Dendritic cell treated with granulocyte-macrophage colony-stimulating factor and Interleukin-4, amounts not matched to agents 40 ng/mL and 50 ng/mL, for 4 days (primary cell): ENCODE results near the gene TMEM139.

Experiments
- H3K27ac Mint-ChIP-seq: one replicate; pipeline ENCODE4 v1.8.0; 2022; ENCODE audit warnings: mild to moderate bottlenecking, mixed read lengths
- H3K27me3 Mint-ChIP-seq: one replicate; pipeline ENCODE4 v1.8.0; 2022; ENCODE audit warnings: mild to moderate bottlenecking, mixed read lengths
- H3K36me3 Mint-ChIP-seq: one replicate; pipeline ENCODE4 v1.8.0; 2022; ENCODE audit warnings: low read depth, mixed read lengths
- H3K4me1 Mint-ChIP-seq: one replicate; pipeline ENCODE4 v1.8.0; 2022; ENCODE audit warnings: low read depth, mixed read lengths
- H3K4me3 Mint-ChIP-seq: one replicate; pipeline ENCODE4 v1.8.0; 2022; ENCODE audit warnings: mild to moderate bottlenecking, moderate library complexity, mixed read lengths
- H3K9me3 Mint-ChIP-seq: one replicate; pipeline ENCODE4 v1.8.0; 2022; ENCODE audit warnings: mixed read lengths
- intact Hi-C: fragments of 100-400 bp; cut with micrococcal nuclease; formaldehyde crosslinking; loops from one replicate; pipeline ENCODE4 v1.15.0; 2022

TMEM139 gene

DNA sequence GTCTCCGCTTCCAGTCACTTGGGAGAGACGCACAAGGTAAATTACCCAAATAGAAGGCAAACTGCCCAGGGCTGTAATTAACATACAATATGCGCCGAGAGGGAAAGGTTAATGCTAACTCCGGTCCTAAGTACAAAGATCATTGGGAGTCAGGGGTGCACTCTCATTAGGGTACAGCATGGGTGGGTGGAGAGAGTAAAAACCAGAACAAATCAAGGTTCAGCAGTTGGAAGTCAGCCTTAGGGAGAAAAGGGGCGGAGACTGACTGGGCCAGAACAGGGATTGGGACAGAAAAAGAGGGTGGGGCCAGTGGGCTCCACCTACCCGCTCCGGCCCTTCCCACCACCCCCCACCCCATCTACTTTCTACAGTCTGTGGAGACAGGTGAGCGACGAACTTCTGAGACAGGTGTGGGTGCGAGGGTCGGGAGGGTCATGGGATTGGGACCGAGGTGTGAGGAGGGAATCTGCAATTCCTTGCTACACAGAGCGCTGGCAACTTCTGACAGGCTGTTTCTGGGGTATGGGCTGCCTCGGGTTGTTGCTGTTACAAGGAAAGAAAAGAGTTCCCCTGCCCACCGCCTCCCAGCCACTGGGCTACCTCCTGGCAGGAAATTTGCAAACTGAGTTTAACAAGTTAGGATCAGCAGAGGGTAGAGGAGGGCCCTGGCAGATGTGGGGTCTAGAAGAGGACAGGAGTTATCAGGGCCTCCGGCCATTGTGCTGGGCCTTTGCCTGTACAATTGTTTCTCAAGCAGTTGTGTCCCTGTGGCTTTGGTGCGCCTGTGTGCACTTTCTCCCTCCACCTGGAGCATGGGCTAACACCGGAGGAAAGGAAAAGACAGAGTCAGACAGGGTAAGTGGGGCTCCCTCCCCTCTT is at the start of gene TMEM139:
Gene TMEM139 (plus strand): TSS at position 368 of the 879 bp plus-strand sequence. CDS start 1,000 bp downstream, outside the sequence.
- H3K4me3 Mint-ChIP-seq: no peak within 1 kb of the TSS
- H3K36me3 Mint-ChIP-seq: peaks cover 12% of the 10 kb centered on the region
- H3K27me3 Mint-ChIP-seq: no peaks in the 10 kb centered on the region
- no peaks in the 10 kb centered on the region for H3K9me3 Mint-ChIP-seq
- intact Hi-C loops: no loop called here
- H3K27ac Mint-ChIP-seq: no peak within 1 kb of the TSS
- peaks cover 44% of the 10 kb centered on the region for H3K4me1 Mint-ChIP-seq

DNA sequence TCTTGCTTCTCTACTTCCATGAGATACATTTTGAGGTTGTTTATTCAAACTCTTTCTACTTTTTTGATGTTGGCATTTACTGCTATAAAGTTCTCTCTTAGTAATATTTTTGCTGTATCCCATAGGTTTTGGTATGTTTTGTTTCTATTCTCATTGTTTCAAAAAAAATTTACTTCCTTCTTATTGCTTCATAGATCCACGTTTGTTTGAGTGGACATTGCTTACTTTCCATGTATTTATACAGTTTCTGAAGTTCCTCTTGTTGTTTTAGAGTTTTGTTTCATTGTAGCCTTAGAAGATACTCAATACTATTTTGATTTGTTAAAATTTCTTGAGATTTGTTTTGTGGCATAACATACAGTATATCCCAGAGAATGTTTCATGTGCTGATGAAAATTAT is 49.2 kb upstream of the TMEM139 start:
- H3K27ac Mint-ChIP-seq: peak overlapping the region; percentile 89
- peaks cover 45% of the 10 kb centered on the region for H3K4me1 Mint-ChIP-seq
- peaks cover 17% of the 10 kb centered on the region for H3K9me3 Mint-ChIP-seq
- intact Hi-C loops: no loop called here
- no peaks in the 10 kb centered on the region for H3K27me3 Mint-ChIP-seq
- H3K4me3 Mint-ChIP-seq: no peak overlapping the region
- peaks cover 21% of the 10 kb centered on the region for H3K36me3 Mint-ChIP-seq

DNA sequence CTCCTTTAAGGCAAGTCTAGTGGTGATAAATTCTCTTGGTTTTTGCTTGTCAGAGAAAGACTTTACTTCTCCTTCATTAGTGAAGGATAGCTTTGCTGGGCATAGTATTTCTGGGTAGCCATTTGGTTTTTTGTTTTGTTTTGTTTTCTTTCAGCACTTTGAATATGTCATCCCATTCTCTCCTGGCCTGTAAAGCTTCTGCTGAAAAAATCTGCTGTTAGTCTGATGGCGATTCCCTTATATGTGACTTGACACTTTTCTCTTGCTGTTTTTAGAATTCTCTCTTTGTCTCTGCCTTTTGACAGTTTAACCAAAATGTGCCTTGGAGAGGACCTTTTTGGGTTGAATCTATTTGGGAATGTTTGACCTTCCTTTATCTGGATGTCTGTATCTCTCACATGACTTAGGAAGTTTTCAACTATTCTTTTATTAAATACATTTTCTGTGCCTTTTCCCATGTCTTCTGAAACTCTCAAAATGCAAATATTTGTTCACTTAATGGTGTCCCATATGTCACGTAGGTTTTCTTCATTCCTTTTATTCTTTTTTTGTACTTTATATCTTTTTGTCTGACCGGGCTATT is 48.3 kb upstream of the TMEM139 start:
- peak overlapping the region; percentile 89 for H3K27ac Mint-ChIP-seq
- H3K9me3 Mint-ChIP-seq: peaks cover 17% of the 10 kb centered on the region
- intact Hi-C loops: no loop called here
- H3K27me3 Mint-ChIP-seq: no peaks in the 10 kb centered on the region
- H3K4me1 Mint-ChIP-seq: peaks cover 54% of the 10 kb centered on the region
- H3K4me3 Mint-ChIP-seq: no peak overlapping the region
- peaks cover 21% of the 10 kb centered on the region for H3K36me3 Mint-ChIP-seq

DNA sequence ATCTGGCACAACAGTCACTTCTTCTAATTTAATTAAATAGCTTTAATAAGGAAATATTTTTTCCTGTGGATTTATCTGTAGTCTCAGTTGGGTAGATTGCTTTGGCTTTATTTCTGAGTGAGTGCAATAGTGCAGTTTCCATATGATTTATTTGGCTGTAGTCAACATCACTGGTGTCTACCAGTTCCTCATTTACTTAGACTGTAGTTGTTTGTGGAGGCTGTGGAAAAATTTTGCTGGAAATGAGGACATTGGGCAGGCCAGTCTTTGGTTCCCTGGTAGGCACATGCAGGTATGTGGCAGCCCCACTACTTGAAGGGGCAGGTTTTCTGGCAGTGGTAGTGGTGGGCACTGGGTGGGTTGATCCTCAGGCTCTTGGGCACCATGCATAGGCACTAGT is 47.4 kb upstream of the TMEM139 start:
- intact Hi-C loops: no loop called here
- H3K36me3 Mint-ChIP-seq: peaks cover 21% of the 10 kb centered on the region
- peak overlapping the region; percentile 89 for H3K27ac Mint-ChIP-seq

DNA sequence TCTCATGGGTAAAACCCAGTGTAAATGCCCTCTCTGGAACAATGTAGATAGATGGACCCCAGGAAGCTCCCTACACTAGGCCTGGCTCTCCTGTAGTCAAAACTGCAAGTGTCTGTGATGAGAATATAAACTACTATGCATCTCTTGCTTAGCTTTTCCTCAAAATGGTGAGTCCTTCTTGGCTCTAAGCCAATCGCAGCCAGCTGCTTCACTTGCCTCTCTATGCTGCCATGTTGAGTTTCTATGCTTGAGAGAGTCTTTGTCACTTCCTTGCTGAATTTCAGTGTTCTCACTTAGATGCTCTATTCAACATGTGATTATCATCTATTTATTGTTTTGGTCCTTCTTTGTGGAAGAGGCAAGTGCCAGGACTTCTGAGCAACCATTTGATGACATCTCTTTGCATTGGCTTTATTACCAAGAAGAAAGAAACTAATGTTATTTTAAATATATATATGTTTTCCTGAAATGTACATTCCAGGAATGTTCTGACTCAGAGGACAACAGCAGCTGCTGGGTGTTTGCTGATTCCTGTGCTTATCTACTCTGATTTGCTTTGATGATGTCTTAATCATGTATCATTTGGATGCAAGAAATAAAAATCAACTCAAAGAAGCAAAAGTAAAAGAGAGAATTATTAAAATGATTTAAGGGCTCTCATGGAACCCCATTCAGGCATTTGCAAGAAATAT is 46.3 kb upstream of the TMEM139 start:
- intact Hi-C loops: no loop called here

More for the DNA sequence above, 47.4 kb upstream of the TMEM139 start:
- H3K4me3 Mint-ChIP-seq: peak overlapping the region; percentile 55
- H3K4me1 Mint-ChIP-seq: peaks cover 62% of the 10 kb centered on the region
- H3K27me3 Mint-ChIP-seq: no peaks in the 10 kb centered on the region
- H3K9me3 Mint-ChIP-seq: peaks cover 17% of the 10 kb centered on the region

DNA sequence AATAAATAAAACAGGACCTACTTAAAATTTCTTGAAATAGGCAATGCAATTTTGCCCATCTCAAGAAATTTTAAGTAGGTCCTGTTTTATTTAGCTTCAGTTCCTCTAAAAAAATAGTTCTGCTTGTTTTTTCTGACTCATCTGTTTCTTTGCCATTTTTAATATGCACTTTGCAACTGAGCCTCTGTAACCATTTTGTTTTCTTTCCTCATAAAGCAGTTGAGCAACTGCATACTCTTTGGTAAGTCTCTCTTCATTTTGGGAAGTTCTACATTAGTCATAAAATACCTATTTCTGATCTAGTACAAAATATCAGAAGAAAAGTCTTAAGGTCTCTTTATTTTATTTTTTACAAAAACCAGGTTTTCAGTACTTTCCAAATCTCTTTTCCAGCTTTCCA is 44.9 kb upstream of the TMEM139 start:
- Mint-ChIP-seq H3K36me3 (peaks cover 21% of the 10 kb centered on the region), H3K4me1 (peaks cover 84% of the 10 kb centered on the region), H3K4me3 (peak overlapping the region; percentile 50), H3K27ac (peak overlapping the region; percentile 89), H3K27me3 (no peaks in the 10 kb centered on the region), H3K9me3 (peaks cover 17% of the 10 kb centered on the region)
- intact Hi-C loops: loop anchor here (1.0 to 5.0 kb wide), 5 partner anchors 23 to 247 kb away; partner anchors contain the start of genes GSTK1 and ZYX

More for the DNA sequence above, 46.3 kb upstream of the TMEM139 start:
- Mint-ChIP-seq H3K9me3 (peaks cover 17% of the 10 kb centered on the region), H3K27me3 (no peaks in the 10 kb centered on the region), H3K36me3 (peaks cover 21% of the 10 kb centered on the region), H3K27ac (peak overlapping the region; percentile 89), H3K4me1 (peaks cover 73% of the 10 kb centered on the region), H3K4me3 (peak overlapping the region; percentile 63)

DNA sequence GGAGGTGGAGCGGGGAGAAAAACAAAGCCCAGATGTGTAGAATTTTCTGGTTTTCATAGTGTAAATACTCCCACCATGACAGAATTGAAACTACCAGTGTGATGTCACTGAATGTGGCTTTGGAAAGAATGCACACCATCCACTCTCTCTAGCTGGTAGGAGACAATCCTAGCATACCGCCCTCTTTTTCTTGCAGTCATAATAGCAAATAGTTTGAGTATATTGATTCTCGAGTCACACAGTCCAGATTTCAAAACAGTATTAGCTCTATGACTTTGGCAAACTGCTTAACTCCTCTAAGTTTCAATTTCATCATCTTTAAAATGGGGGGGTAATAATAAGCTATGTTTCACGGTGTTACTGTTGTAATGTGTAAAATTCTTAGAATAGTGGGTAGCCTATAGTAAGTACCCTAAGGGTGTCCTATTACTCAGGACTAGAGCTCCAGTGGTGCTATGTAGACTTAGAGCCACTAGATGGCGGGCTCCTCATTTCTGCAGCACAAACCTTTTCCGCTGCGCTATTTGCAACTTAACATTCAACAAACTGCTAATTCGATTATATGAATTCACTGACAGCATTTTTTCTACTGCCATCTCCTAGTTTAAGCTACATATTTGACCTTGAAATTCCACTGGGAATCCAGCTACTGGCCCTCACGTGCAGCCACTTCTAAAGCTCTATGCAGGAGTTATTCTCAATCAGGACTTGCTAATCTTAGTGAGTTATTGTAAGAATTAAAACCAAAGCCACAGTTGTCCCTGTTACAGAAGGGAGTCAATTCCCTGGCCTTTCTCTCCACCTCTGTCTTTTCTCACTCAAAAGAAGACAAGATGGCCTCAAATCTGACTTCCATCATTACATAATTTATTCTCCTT is 44.2 kb upstream of the TMEM139 start:
- H3K4me1 Mint-ChIP-seq: peaks cover 85% of the 10 kb centered on the region
- peaks cover 21% of the 10 kb centered on the region for H3K36me3 Mint-ChIP-seq
- peak overlapping the region; percentile 89 for H3K27ac Mint-ChIP-seq
- H3K27me3 Mint-ChIP-seq: no peaks in the 10 kb centered on the region
- intact Hi-C loops: loop anchor here (1.0 to 5.0 kb wide), 5 partner anchors 22 to 247 kb away; partner anchors contain the start of genes GSTK1 and ZYX
- peak overlapping the region; percentile 50 for H3K4me3 Mint-ChIP-seq
- peaks cover 17% of the 10 kb centered on the region for H3K9me3 Mint-ChIP-seq

DNA sequence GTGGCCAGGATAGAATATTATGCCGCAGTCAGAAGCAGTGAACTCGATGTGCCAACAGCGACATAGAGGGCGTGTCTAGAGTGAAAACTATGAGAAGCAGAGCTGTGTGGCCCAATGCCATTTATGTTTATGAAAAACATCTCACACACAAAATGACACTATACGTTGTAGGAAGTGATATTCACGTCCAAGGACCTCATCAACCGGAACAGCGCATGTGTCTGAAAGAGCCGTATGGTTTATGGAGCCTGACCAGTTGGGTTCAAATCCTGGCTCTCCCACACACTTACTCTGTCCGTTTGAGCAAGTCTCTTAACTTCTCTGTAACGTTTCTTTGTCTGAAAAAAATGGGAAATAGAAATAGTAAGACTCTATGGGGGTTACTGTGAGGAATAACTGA is 42.5 kb upstream of the TMEM139 start:
- Mint-ChIP-seq H3K27ac (peak overlapping the region; percentile 75), H3K4me3 (no peak overlapping the region), H3K9me3 (no peaks in the 10 kb centered on the region), H3K4me1 (peaks cover 85% of the 10 kb centered on the region), H3K36me3 (peaks cover 7% of the 10 kb centered on the region), H3K27me3 (no peaks in the 10 kb centered on the region)
- intact Hi-C loops: loop anchor here (5.0 kb wide), 1 partner anchor 245 kb away; no protein-coding TSS in a partner anchor

DNA sequence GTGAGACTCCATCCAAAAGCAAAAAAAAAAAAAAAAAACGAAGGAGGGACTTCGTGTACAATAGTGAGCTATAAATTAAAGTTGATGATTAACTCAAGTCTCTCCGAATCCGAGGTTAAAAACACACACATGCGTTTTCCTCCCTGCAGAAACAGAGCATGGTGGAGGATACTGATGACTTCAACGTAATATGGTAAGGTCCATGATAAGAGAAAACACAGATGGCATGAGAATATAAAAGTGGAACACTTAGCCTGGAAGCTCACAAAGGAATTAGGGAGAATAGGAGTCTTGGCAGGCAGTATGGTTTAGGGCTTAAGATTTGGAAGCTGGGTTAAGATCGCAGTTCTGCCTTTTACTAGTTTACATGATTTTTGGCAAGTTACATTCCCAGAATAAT is 41.6 kb upstream of the TMEM139 start:
- no peak overlapping the region for H3K4me3 Mint-ChIP-seq
- H3K27ac Mint-ChIP-seq: peak overlapping the region; percentile 75
- no peaks in the 10 kb centered on the region for H3K9me3 Mint-ChIP-seq
- no peaks in the 10 kb centered on the region for H3K27me3 Mint-ChIP-seq
- intact Hi-C loops: loop anchor here (5.0 kb wide), 1 partner anchor 244 kb away; no protein-coding TSS in a partner anchor
- peaks cover 83% of the 10 kb centered on the region for H3K4me1 Mint-ChIP-seq
- no peaks in the 10 kb centered on the region for H3K36me3 Mint-ChIP-seq

DNA sequence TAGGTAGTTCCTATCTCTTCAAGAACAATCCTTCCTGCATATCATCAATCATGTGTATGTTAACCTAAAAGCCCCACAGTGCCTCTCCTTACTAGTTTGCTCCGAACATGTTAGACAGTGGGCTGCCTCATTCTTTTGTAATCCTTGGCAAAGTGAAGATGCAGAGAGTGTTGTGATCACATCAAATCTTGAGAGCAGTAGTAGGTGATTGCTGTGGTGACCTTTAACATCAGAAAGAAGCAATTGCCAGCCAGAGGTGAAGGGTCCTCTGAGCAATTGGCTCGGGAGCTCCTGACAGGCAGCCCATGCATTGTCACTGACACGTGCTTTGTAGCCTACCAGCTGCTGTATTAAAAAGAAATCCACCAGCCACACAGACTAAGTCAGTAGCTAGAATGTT is 41.1 kb upstream of the TMEM139 start:
- Mint-ChIP-seq H3K4me1 (peaks cover 84% of the 10 kb centered on the region), H3K27ac (peak overlapping the region; percentile 64), H3K4me3 (no peak overlapping the region)

DNA sequence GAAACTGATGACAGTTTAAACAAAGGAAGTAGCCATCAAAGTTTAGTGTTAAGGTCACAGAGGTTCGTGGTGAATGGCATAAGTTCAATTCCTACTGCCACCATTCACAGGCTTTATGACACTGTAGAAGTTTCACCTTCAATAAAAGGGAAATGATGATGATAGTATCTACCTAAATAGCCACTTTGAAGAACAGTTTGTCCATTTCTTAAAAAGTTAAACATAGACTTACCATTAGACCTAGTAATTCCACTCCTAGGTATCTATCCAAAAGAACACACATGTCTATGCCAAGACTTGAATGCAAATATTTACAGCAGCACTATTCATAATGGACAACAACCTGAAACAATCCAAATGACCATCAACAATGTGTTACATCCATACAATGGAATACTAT is 40.4 kb upstream of the TMEM139 start:
- Mint-ChIP-seq H3K4me1 (peaks cover 84% of the 10 kb centered on the region), H3K9me3 (no peaks in the 10 kb centered on the region), H3K27ac (peak overlapping the region; percentile 82), H3K27me3 (no peaks in the 10 kb centered on the region), H3K36me3 (peaks cover 4% of the 10 kb centered on the region), H3K4me3 (no peak overlapping the region)
- intact Hi-C loops: loop anchor here (5.0 kb wide), 1 partner anchor 243 kb away; no protein-coding TSS in a partner anchor

More for the DNA sequence above, 41.1 kb upstream of the TMEM139 start:
- Mint-ChIP-seq H3K36me3 (no peaks in the 10 kb centered on the region), H3K9me3 (no peaks in the 10 kb centered on the region), H3K27me3 (no peaks in the 10 kb centered on the region)
- intact Hi-C loops: loop anchor here (5.0 kb wide), 1 partner anchor 244 kb away; no protein-coding TSS in a partner anchor

DNA sequence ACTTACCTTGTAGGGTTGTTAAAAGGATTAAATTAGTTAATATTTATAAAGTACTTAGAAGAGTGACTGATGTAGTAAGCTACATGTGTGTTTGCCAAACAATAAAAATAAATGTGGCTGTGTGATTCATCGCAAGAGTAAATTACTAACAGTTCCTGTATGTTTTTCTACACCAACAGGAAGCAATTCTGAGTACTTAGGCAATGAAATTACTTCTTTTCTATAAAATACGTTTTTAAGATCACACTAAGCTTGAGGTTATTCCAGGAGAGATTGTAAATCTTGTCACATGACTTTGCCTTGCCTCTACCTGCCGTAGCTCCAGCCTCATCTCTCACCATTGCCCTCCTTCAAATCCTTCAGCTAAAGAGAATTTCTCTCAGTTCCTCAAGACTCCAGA is 39.6 kb upstream of the TMEM139 start:
- no peak overlapping the region for H3K4me3 Mint-ChIP-seq
- H3K9me3 Mint-ChIP-seq: no peaks in the 10 kb centered on the region
- H3K27me3 Mint-ChIP-seq: no peaks in the 10 kb centered on the region
- intact Hi-C loops: no loop called here
- H3K27ac Mint-ChIP-seq: peak overlapping the region; percentile 82
- H3K36me3 Mint-ChIP-seq: peaks cover 6% of the 10 kb centered on the region
- H3K4me1 Mint-ChIP-seq: peaks cover 89% of the 10 kb centered on the region

DNA sequence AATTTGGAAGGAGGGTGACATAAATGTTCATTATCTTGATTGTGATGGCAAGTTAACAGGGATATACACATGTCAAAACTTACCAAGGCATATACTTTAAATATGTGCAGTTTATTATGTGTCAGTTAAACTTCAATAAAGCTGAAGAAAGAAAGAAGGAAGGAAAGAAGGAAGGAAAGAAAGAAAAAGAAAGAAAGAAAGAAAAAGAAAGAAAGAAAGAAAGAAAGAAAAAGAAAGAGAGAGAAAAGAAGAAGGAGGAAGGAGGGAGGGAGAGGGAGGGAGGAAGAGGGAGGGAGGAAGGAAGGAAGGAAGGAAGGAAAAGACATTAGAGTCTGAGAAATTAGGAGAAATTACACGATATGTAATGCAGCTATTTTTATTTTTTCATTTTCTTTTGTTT is 37.4 kb upstream of the TMEM139 start:
- peak overlapping the region; percentile 54 for H3K27ac Mint-ChIP-seq
- H3K9me3 Mint-ChIP-seq: no peaks in the 10 kb centered on the region
- peaks cover 6% of the 10 kb centered on the region for H3K36me3 Mint-ChIP-seq
- H3K4me3 Mint-ChIP-seq: no peak overlapping the region
- peaks cover 87% of the 10 kb centered on the region for H3K4me1 Mint-ChIP-seq
- intact Hi-C loops: no loop called here
- H3K27me3 Mint-ChIP-seq: no peaks in the 10 kb centered on the region
